ENCODE data around the gene LPCAT3.
"Not testable (repeated sequence)": the region's sequence is repeated elsewhere in the genome, so short reads cannot be mapped to it uniquely, and the experiment has no call there.

LPCAT3 gene

DNA sequence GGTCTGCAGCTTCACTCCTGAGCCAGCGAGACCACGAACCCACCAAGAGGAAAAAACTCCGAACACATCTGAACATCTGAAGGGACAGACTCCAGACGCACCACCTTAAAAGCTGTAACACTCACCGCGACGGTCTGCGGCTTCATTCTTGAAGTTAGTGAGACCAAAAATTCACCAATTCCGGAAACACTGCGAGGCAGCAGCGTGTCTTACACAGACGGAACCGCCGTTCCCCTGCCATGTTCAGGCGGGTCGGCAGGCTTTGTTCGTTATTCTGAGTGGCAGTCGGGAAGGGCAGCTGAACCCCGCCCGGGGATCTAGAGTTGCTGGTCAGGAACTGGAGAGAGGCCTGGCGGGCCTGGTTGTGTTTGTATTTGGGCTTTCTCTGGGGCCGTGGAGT is 20.3 kb upstream of the LPCAT3 start:
- DNase-seq (ENCODE audit: low spot score) (no peak), FAIRE-seq (no peak)

GRCh38 chr12:7037411-7037810 is 19.1 kb upstream of the LPCAT3 start:
- not testable (repeated sequence) for DNase-seq (ENCODE audit: low spot score); FAIRE-seq

DNA sequence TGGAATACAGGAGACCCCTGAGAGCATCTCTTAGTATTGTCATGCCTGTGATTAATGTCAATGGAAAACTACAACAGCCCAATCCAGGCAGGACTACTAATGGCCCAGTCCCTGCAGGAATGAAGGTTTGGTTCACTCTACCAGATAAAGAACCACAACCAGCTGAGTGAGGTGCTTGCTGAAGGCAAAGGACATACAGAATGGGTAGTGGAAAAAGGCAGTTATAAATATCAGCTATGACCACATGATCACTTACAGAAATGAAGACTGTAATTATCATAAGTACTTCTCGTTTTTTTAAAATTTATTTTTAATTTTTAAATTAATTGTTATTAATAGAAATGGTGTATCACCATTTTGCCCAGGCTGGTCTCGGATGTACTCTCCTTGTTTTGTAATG is 17.2 kb upstream of the LPCAT3 start:
- DNase-seq (ENCODE audit: low spot score) (no peak), FAIRE-seq (no peak)

DNA sequence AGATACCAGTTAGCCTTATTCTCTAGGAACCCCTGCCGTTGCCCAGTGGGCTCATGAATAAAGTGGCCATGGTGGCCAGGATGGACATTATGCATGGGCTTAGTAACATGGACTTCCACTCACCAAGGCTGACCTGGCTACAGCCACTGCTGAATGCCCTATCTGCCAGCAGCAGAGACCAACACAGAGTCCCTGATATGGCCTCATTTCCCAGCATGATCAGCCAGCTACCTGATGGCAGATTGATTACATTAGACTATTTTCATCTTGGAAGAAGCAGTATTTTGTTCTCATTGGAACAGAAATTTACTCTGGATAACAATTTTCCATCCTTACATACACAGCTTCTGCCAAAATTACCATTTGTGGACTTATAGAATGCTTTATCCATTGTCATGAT is 16.2 kb upstream of the LPCAT3 start:
- DNase-seq (ENCODE audit: low spot score), result no peak

DNA sequence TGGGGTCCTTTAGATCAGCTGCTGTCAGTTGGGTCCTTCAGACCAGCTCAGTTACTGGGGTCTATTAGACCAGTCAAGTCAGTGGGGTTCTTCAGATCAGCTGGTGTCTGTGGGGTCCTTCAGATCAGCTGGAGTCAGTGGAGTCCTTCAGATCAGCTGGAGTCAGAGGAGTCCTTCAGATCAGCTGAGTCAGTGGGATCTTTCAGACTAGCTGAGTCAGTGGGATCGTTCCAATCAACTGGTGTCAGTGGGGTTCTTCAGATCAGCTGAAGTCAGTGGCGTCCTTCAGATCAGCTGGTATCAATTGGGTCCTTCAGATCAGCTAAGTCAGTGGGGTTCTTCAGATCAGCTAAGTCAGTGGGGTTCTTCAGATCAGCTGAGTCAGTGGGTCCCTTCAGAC is 14.7 kb upstream of the LPCAT3 start:
- no peak for DNase-seq (ENCODE audit: low spot score)
- FAIRE-seq, result no peak

More for the DNA sequence above, 16.2 kb upstream of the LPCAT3 start:
- no peak for FAIRE-seq

- DNase-seq (ENCODE audit: low spot score), result no peak
- no peak for FAIRE-seq
Measured at GRCh38 chr12:7031306-7031705, 13.0 kb upstream of the LPCAT3 start.

DNA sequence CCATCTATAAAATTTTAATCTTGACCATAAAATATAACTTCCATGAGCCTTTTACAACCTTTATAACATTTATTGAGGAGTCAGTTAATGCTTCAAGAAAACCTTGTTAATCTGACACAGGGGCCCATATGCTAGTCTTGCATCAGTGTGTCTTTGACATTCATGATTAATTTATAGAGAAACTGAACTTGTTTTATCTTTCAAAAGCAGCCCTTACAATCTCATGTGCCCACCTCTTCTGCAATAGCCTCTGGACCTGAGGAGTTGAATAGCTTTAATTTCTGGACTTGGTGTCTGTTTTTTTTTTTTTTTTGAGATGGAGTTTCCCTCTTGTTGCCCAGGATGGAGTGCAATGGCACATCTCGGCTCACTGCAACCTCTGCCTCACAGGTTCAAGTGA is 8.6 kb upstream of the LPCAT3 start:
- DNase-seq (ENCODE audit: low spot score) (no peak), FAIRE-seq (no peak)

DNA sequence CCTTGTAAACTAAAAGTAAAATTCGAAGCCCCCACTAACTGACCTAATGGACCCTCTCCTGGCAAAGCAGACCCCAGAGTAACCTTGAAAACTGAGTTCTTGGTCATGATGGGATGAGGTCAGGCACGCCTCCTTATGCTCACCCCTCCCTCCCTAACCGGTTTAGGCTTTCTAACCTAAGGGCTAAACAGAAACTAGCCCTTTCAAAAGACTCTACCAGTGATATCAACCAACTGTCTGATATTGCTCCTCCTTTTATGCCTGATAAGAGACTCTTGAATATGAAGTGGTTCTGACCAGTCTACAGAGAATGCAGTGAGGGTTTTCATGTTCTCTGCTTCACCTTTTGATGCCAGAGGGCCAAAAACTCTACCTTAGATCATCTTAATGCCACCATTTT is 4.8 kb upstream of the LPCAT3 start:
- DNase-seq (ENCODE audit: low spot score), result no peak

GRCh38 chr12:7021956-7022355 is 3.7 kb upstream of the LPCAT3 start:
- DNase-seq (ENCODE audit: low spot score) (no peak), FAIRE-seq (peak; percentile 55)

More for the DNA sequence above, 4.8 kb upstream of the LPCAT3 start:
- no peak for FAIRE-seq

- peak; percentile 22 for DNase-seq (ENCODE audit: low spot score)
Measured at GRCh38 chr12:7019043-7019569, 830 bp upstream of the LPCAT3 start.

GRCh38 chr12:7017870-7018349 is 366 bp downstream of the LPCAT3 start:
- FAIRE-seq (no peak), DNase-seq (ENCODE audit: low spot score) (no peak)

More at GRCh38 chr12:7019043-7019569, 830 bp upstream of the LPCAT3 start:
- no peak for FAIRE-seq

DNA sequence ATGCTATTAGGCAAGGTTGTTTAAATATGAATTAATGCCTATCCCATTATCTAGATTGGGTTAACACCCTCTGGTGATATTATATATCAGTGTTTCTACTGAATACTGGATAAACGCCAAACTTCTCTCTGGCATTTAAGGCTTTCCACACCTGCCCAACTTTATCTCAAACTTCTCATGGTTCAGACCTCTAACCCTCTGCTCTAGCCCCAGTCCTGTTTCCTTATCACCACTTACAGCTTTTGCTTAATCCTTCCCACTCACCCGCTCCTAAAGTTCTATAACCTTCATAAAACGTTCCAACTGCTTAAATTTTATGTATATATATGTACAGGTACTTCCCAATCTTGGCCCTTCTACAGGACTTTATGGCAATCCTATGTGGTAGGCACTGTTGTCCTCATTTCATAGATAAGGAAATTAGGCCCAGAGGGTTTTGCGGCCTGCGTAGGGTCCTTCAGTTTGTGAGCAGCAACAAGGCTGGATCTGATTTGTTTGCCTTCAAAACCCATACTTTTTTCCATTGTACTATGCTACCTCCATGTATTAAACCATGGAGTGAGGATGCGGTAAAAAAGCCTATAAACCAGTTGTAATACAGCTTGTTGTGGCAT is 1.2 kb downstream of the LPCAT3 start:
- DNase-seq (ENCODE audit: low spot score) (no peak), FAIRE-seq (no peak)

GRCh38 chr12:7015555-7016370 is 2.5 kb downstream of the LPCAT3 start:
- DNase-seq (ENCODE audit: low spot score) (no peak), FAIRE-seq (no peak)

DNA sequence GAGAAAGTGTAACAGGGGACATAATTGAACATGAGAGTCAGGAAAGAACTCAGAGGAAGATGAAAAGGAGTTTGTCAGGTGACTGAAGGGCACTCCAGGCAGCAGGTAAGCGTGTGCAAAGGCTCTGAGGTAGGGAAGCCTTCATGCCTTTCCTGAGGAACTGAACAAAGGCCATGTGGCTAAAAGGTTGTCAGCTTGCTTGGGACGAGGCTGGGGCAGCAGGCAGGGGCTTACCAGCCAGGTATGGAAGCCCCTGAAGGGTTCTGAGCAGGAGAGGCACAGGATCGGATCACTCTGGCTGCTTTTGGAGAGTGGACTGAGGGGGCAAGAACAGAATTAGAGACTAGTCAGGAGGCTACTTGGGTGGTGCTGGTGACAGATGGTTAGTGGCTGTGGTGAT is 5.2 kb downstream of the LPCAT3 start:
- DNase-seq (ENCODE audit: low spot score) (no peak), FAIRE-seq (no peak)

DNA sequence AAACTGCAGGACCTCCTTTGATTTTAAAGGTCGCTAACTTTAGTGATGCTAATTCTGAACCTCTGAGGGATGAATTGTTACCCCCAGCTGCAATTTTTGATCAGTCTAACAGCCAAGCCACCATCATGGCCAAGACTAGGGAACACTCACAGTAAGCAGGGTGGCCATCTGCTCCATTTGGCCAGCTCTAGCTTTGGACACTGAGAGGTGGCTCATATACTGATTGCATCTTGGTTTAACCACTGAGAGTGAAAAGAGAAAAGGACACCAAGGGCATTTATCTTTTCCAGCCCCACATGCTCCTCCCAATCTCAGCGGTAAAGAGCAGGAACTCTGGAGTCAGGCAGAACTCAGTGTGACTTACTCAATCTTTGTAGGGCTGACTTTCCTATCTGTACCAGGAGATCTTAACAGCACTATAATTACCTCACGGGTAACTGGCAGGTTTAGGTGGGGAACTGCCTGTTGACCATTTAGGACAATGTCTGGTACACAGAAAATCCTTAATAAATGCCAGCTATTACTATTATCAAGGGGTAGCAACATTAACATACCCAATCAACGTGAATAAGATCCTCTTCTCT is 6.2 kb downstream of the LPCAT3 start:
- no peak for DNase-seq (ENCODE audit: low spot score)
- no peak for FAIRE-seq

DNA sequence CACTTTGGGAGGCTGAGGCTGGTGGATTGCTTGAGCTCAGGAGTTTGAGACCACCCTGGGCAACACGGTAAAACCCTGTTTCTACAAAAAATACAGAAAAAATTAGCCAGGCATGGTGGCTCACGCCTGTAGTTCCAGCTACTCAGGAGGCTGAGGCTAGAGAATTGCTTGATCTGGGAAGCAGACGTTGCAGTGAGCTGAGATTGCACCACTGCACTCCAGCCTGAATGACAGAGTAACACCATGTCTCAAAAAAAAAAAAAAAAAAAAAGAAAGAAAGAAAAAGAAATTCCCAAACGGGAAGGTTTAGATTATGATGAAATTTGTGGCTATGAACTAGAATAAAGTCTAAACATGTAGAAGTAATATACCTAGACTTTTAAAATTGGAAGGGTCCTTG is 6.9 kb downstream of the LPCAT3 start:
- not testable (repeated sequence) for DNase-seq (ENCODE audit: low spot score); FAIRE-seq

DNA sequence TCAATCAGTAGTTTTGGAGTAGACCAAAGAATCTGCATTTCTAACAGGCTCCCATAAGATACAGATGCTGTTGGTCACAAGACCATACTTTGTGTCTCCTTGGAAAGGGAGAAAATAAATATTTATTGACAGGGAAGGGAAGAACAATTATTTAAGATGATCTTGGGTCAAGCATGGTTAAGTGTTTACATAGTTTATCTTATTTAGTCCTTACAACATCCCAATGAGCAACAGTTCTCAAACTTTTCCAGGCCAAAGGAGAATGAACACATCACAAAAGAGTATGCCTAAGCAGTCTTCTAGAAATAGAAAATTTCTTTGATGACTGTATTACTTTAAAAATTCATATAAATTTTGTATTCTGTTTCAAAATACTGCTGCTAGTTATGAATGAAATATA is 8.8 kb downstream of the LPCAT3 start:
- DNase-seq (ENCODE audit: low spot score), result no peak
- no peak for FAIRE-seq

GRCh38 chr12:7008864-7009263 is 9.4 kb downstream of the LPCAT3 start:
- no peak for FAIRE-seq
- DNase-seq (ENCODE audit: low spot score), result no peak

DNA sequence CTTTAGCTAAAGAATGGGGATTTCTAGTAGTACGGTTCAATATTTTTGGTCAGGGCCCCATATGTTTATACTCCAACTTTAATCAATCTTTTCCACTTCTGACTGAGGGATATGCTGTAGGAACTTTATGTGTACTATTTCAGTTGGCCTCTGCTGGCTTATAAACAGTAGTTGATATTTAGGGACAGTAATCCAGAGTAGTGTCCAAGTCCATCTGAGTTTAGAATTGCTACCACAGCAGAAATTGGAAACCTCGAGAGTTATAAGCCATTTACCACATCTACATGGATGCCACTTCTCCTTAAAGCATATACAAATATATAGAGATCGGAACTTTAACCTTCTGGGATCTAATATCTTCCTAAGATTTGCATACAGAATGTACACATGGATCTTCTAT is 11.6 kb downstream of the LPCAT3 start:
- DNase-seq (ENCODE audit: low spot score) (no peak), FAIRE-seq (no peak)

DNA sequence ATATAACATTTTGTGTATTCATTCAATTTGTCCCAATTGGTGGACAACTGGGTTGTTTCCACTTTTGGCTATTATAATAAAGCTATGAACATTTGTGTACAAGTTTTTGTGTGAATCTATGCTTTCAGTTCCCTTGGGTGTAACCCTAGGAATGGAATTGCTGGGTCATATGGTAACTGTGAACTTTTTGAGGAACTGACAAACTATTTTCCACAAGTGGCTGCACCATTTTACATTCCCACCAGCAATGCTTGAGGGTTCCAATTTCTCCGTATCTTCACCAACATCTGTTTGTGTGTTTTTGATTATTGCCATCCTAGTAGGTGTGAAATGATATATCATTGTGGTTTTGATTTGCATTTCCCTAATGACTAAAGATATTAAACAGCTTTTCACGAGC is 13.0 kb downstream of the LPCAT3 start:
- DNase-seq (ENCODE audit: low spot score) (no peak), FAIRE-seq (peak; percentile 48)

GRCh38 chr12:7004840-7005239 is 13.4 kb downstream of the LPCAT3 start:
- FAIRE-seq, result no peak
- DNase-seq (ENCODE audit: low spot score), result no peak

DNA sequence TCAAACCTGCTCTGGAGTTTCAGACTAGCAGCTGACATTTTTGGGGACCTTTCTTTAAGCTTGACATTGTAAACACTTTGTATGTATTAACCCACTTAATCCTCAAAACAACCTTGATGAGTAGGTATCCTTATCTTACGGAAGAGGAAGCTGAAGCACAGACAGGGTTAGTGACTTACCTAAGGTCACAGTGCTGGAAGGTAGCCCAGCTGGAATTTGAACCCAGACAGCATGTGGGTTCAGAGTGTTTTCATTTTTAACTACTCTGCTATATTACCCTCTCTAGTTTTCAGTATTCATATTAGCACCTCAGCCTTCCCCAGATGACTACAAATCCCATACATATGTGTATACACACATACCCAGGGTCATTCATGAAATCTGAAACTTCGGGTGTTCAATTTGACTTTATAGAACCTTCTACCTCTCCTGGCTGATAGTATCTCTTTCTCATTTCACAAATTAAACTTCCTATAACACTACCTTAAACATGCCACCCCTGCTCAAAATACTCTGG is 13.9 kb downstream of the LPCAT3 start:
- FAIRE-seq, result no peak

More for the DNA sequence above, 13.9 kb downstream of the LPCAT3 start:
- no peak for DNase-seq (ENCODE audit: low spot score)

Data from urothelium cell line (cell line).